Stimulated activated CD8-positive, alpha-beta memory T cell treated with anti-CD3 and anti-CD28 coated beads, Interleukin-7, amount 100 ng/mL, for 48 hours (primary cell): Measurements from ENCODE around the gene NMNAT2.
"Not testable (repeated sequence)": the region's sequence is repeated elsewhere in the genome, so short reads cannot be mapped to it uniquely, and the experiment has no call there.

Source experiments
- DNase-seq, 2 donors: peaks; one replicate each; pipeline ENCODE4 v3.0.0-alpha.2; 2020; ENCODE audit warnings: low read depth in 1 of 2; ENCODE audit errors: extremely low read depth in 1 of 2

Gene NMNAT2

DNA sequence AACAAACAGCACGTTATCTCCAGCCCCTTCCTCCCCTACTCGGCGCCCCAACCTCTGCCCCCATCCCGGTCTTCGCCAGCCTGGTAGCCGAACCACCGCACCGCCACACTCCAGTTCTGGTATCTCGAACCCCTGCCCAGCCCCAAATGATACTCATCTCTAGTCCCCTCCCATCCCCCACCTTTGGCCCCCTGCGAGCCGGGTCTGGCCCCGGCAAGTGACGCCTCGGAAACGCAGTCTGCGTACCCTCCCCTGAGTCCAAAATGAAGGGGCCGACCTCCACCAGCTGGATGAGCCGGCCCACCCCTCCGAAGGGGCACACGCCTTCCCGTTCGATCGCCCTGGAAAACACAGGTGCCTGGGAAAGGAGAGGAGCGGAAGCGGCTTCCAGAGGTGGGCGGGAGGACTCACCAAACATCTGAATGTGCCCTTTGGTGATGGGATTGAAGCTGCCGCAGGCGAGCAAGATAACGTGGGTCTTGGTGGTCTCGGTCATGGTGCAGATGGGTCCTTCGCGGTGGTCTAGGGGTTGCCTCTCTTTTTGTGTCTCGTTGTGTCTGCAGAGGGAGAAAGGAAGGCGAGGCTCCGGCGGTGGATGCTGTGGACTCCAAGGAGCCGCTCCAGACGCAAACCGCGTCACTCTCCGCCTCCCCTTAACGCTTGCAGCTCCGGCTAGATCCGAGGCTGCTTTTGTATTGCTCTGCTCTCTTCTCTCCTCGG, at the start of gene NMNAT2:
TSS of gene NMNAT2 (minus strand) at position 609 of the 720 bp plus-strand sequence. CDS start at position 496, 113 bp downstream.
- no peak for DNase-seq

- DNase-seq: no peak
Observed at GRCh38 chr1:183467687-183468086, 49.5 kb upstream of the NMNAT2 start.

DNA sequence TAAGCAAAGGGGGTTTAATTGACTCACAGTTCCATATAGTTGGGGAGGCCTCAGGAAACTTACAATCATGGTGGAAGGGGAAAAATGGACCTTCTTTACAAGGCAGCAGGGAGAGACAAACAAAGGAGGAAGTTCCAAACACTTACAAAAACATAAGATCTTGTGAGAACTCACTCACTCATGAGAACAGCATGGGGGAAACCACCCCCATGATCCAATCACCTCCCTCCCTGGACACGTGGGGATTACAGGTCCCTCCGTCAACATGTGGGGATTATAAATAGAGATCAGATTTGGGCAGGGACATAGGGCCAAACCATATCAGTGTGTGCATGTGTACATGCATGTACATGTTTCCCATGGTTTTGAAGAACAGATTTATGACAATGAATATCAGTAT, 48.6 kb upstream of the NMNAT2 start:
- no peak for DNase-seq

DNA sequence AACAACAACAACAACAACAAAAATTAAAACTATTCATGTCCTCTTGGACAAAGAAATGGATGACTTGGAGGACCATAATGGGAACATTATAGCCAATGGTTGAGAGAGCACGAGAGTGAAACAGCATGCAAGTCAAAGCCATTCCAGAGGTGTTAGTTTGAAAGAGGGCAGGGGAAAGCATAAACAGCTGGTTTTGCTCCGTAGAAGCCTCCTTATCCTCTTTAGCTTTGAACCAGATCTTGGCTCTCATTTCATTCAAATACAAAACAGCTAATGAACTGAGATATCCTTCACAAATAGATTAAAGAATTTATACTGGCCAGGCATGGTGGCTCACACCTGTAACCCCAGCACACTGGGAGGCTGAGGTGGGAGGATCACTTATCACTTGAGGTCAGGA, 45.4 kb upstream of the NMNAT2 start:
- no peak for DNase-seq

DNA sequence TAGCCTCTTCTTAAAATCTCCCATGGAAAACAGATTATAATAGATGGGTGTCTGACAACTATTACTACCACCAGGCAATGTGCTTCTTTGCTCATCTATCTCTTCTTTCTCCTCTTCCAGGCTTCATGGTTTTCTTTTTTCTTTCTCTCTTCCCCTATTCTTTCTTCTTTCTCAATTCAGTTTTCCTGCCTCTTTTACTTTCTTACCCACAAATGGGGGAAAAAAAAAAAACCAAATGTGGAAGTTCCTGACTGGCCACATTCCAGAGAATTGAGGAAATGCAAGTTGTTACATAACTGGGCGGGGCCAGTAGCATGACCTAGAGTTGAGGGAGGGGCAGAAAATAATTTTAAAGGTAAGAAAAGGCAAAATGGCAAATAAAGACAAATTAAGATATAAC, 43.2 kb upstream of the NMNAT2 start:
- DNase-seq: no peak

DNA sequence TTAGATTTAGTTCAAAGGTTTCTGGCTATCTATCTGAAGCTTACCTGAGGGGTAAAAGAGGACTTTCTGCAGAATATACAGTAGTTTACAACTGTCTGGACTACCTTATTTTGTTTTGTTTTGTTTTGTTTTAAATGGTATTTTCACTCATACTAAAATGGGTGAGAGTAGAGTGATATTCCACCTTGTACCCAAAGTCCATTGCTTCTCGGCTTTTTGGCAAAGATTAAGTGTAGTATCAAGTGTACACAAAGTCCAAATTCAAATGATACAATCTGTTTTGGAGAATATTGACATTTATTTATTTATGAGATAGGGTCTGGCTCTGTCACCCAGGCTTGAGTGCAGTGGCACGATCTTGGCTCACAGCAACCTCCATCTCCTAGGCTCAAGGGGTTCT, 42.4 kb upstream of the NMNAT2 start:
- DNase-seq: no peak

DNA sequence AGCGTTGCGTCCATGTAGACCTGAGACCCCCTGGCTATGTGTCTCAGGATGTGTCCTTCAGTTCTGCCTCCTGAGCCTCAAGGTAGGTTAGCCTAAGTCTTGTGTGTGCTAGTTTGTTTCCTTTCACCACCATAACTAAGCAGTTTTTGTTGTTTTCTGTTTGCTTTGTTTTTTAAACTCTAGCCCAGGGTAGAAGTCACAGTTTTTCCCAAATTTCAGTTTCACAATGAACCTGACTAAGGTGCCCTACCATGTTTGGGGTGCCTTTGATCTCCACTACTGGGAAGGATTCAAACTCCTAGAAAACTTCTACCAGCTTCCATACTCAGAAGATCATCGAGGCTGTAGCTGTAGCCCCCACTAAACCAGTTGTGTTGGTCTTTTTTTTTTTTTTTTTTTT, 39.3 kb upstream of the NMNAT2 start:
- DNase-seq: no peak

DNA sequence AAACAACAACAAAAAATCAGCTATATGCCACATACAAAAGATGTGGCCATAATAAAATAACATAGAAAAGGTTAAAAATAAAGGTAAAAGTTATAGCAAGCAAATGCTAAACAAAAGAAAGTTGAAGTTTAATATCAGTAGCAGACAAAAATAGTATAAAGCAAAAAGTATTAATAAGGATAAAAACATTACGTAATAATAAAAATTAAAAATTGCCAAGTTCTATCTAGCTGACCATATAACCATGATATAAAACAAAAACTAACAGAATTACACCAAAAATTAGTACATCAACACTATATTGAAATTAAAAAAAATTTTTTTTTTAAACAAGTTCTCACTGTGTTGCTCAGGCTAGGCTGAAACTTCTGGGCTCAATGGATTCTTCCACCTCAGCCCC, 38.6 kb upstream of the NMNAT2 start:
- DNase-seq: no peak

GRCh38 chr1:183454377-183454776, 36.2 kb upstream of the NMNAT2 start:
- DNase-seq: no peak

DNA sequence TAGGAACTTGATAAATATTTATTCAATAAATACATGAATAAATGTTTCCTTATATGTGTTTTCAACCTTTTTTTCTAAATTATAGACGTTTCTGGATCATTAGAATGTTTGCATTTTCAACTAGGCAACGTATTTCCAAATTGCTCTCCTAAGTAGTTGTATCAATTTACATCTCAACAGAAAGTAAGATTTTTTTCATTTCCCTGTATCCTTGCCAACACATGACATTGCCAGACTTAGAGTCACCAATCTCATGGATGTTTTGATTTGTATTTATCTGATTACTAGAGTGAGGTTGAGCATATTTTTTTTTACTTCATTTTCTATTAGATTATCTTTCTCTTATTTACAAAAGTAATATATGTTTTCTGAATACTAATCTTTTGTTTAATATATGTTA, 31.9 kb upstream of the NMNAT2 start:
- no peak for DNase-seq

DNA sequence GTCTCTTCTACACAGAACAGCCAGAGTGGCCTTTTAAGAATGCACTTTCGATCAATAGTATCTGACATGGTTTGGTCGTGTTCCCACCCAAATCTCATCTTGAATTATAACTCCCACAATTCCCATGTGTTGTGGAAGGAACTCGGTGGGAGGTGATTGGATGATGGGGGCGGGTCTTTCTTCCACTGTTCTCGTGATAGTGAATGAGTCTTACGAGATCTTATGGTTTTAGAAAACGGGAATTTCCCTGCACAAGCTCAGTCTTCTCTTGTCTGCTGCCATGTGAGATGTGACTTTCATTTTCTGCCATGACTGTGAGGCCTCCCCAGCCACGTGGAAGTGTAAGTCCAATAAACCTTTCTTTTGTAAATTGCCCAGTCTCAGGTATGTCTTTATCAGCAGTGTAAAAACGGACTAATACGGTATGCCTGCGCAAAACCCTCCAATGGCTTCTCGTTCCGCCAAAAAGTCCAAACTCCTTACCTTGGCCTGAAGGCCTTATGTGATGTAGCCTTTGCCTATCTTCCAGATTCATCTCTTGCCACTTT, 31.1 kb upstream of the NMNAT2 start:
- no peak for DNase-seq

- no peak for DNase-seq
Observed at GRCh38 chr1:183444243-183444642, 26.1 kb upstream of the NMNAT2 start.

DNA sequence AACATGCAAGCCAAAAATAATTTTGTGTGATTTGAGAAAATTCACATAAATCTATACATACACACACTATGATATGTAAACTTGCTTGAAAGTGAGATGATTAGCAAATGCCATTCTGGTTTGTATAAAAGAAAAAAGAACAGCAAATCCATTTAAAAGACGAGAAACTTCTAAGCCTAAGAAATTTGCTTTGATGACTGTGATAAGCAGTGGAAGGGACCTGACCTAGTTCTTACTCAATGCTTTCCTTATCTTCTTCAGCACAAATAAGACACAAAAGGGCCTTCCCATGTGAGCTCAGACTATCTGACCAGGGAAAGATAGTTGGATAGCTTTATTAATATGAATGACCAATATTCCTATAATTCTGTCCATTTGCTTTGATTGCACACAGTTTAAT, 25.3 kb upstream of the NMNAT2 start:
- no peak for DNase-seq

DNA sequence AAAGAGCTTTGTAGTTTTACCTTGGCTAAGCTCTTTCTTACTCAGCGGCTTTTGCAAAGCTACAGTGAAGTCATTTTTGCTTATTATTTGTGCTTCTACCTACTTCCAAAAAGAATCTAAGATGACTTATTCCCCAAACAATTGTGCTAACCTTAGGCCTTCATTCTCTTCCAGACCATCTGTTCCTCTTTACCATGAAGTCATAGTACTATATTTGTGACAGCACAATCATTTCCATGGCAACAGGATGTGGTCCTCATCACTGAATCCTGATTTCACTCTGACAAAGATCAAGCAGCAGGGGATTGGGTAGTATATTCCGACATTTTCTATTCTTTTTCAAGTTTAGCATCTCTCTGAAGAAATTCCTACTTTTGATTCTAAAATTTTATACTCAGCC, 24.8 kb upstream of the NMNAT2 start:
- no peak for DNase-seq

- no peak for DNase-seq
Observed at GRCh38 chr1:183438060-183438459, 19.9 kb upstream of the NMNAT2 start.

- DNase-seq: no peak
Observed at GRCh38 chr1:183435497-183435896, 17.3 kb upstream of the NMNAT2 start.

DNA sequence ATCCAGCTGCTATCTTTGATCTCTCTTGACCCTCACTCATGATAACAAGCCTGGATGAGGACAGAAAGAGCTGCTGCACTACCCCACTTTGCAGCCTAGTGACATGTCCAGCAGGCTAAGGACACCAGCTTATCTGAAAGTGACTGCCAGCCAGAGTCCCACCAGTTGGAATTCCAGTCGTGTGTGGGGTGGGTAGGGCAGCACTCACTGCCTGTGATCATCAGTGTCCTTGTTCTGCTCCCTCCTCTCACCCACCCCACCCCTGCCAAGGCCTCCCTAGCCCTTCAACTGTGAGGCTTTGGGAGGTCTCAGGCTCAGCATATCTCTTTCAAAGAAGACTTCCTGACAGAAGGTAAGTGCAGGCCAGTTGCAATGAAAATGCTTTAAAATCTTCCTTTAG, 15.5 kb upstream of the NMNAT2 start:
- DNase-seq: no peak

- DNase-seq: no peak
Observed at GRCh38 chr1:183432548-183432875, 14.3 kb upstream of the NMNAT2 start.

GRCh38 chr1:183431840-183432547, 13.8 kb upstream of the NMNAT2 start:
- no peak for DNase-seq

DNA sequence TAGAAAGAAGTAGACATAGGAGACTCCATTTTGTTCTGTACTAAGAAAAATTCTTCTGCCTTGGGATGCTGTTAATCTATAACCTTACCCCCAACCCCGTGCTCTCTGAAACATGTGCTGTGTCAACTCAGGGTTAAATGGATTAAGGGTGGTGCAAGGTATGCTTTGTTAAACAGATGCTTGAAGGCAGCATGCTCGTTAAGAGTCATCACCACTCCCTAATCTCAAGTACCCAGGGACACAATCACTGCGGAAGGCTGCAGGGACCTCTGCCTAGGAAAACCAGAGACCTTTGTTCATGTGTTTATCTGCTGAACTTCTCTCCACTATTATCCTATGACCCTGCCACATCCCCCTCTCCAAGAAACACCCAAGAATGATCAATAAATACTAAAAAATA, 9.4 kb upstream of the NMNAT2 start:
- not testable (repeated sequence) for DNase-seq

- no peak for DNase-seq
Observed at GRCh38 chr1:183424691-183425090, 6.5 kb upstream of the NMNAT2 start.

DNA sequence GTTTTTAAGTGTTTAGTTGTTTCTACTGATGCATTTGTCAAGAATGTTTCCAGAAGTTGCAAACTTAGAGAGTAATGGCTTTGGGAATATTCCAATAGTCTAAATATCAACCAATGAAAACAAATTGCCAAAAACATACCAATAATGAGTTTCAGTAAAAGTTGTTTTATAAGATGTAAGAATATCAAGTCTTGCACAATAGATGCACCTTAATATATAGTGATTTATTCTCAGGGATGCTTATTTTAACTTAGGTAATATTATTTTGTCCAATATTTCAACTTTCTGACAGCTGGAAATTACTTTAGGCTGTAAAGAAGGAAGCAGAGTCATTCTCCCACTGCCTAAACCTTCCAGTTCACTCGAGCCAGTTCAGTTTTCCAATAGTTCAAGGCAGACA, 5.4 kb upstream of the NMNAT2 start:
- DNase-seq: no peak
